Fibroblast of villous mesenchyme (primary cell): ENCODE data around the gene AVPI1. TPM values are rescaled to one million over a fixed set of nuclear protein-coding genes. Genes with fewer than 3 reads are reported as not detected.
"Not testable (repeated sequence)": the region's sequence is repeated elsewhere in the genome, so short reads cannot be mapped to it uniquely, and the experiment has no call there.

Source experiments
- DNase-seq: peaks from one replicate; pipeline ENCODE4 v3.0.0-alpha.2; 2010; ENCODE audit warnings: low read depth
- H3K4me3 ChIP-seq: 2 replicates; pipeline ENCODE4 v1.5.1; 2011; ENCODE audit warnings: low read depth, mild to moderate bottlenecking, low read length
- CTCF ChIP-seq: IDR thresholded peaks from 2 replicates; pipeline ENCODE4 v1.5.1; 2012; ENCODE audit warnings: low read depth, mild to moderate bottlenecking, low read length; ENCODE audit not compliant: insufficient read depth
- total RNA-seq: library from RNA; depleted of rRNA; stranded (reverse); fragments of >200 nt; gene quantifications from 2 replicates; pipeline ENCODE4 v1.2.3, GENCODE V29; 2012

Gene AVPI1
- total RNA-seq, 1 donor = 12.5 TPM

DNA sequence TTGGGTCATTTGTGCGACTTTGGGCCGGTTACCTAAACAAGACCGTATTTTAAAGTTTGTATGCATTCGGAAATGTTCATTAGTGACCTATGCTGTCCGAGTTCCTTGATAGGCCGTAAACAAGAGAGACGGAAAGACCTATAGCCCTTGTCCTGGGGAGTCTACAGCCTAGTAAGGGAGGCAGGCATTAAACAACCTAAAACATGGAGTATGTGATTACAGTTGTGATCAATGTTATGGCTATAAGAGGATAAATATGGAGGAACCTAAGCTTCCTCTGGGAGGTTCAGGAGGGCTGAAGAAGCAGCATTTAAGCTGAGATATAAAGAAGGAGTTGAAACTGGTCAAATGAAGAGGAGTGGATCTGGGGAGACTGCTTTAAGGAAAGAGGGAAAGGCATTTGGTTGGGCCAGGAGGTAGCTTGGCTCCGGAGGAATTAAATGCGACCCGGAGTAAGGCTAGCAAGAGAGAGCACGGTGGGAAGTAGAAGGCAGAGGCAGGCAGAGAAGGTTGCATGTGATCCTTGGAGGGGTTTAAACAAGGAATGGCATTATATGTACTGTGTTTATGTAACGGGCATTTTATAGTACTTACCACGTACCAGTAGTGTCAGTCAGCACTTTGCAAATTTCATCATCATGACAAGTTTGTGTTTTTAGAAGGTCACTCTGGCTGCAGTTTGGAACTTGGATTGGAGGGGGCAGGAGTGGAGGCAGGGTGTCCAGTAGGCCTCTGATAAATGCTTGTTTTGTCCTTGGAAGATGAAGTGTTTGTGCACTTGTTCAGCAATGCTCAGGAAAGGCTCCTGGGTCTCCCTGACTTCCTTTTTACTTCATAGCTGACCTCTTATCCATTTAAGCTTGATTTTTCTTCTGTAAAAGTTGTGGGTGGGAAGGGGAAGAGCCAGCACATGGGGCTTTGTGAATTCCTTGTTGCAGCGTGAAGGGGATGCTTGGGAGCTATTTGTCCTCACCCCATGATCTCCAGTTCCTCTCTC, 1.0 kb upstream of the AVPI1 start:
- H3K4me3 ChIP-seq = peak overlapping the region; percentile 31
- no peak for TF ChIP-seq CTCF
- peak; percentile 94 for DNase-seq

- no peak for TF ChIP-seq CTCF
- peak overlapping the region; percentile 85 for H3K4me3 ChIP-seq
- DNase-seq = peak; percentile 33
Measured at GRCh38 chr10:97686301-97686961, 610 bp downstream of the AVPI1 start.

GRCh38 chr10:97685395-97685958, 1.6 kb downstream of the AVPI1 start:
- peak; percentile 49 for DNase-seq
- peak; percentile 57 for TF ChIP-seq CTCF
- peak overlapping the region; percentile 85 for H3K4me3 ChIP-seq

DNA sequence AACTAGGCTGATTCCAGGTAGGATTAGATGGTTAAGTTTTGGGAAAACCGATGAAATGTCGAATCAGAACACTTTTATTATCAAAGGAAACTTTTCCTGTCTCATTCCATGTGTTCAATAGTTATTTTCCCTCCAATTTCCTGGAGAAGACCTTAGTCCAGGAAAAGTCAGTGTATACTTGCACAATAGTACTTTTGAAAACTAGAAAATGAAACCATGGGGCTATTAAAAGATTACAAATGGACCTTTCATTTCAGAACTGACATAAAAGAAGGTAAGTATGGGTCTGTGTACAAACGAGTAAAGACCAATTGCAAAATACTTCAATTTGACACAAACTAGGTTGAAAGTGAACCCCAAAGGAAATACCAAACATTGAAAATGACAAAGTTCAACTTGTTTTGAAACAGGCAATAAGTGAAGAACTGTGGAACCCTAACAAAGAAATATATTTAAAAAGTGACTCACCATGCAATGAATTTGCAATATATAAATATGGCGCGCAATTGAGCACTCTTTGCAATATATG, 2.1 kb downstream of the AVPI1 start:
- TF ChIP-seq CTCF = no peak
- DNase-seq = peak; percentile 64
- H3K4me3 ChIP-seq = peak overlapping the region; percentile 85

GRCh38 chr10:97684368-97684713, 2.7 kb downstream of the AVPI1 start:
- not testable (repeated sequence) for DNase-seq
- H3K4me3 ChIP-seq = peak overlapping the region; percentile 85

DNA sequence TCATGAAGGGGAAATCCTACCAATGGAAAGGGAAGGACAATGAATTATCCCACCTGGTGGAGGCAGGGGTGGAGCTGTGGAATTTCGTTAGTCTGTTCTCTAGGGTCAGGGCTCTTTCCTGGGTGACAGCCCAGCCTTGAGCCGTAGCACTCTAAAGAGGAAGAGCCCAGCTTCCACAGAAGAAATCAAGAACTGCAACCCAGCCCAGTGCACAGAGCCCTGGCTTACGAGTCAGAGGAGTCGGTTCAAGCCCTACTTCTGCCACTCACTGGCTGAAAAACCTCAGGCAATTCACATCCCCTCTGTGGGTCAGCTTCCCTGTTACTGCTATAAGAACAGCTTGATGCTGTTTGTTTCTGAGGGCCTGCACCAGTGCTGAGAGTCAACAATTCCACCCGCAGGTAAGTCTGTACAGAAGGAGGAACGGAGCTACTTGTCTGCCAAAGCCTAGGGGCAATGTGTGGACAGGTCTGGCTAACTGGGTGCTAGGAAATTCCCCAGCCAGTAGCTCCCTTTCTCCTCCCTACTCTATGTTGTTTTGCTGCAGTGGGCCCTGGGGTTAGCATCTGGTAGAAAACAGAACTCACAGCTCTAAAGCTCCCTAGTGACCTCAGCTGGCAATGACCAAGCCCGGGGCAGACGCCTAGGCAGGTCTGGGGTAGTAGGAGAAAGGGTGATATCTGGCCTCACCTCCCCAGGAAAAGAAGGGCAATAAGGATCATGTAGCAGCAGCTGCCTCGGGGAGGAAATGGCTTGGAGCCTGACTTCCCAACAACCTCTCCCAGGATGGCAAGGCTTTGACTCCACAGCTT, 3.3 kb downstream of the AVPI1 start:
- peak overlapping the region; percentile 85 for H3K4me3 ChIP-seq
- peak; percentile 76 for DNase-seq

More for the DNA sequence above, 3.3 kb downstream of the AVPI1 start:
- no peak for TF ChIP-seq CTCF
